NCI-H1105 treated with DMSO at 0.1 percent for 48 hours (cell line): ENCODE measurements around the gene CRYGN.

Source experiments
- DNase-seq: peaks from one replicate; lab custom pipeline; 2025; lab: John Stamatoyannopoulos, UW

The CRYGN gene

DNA sequence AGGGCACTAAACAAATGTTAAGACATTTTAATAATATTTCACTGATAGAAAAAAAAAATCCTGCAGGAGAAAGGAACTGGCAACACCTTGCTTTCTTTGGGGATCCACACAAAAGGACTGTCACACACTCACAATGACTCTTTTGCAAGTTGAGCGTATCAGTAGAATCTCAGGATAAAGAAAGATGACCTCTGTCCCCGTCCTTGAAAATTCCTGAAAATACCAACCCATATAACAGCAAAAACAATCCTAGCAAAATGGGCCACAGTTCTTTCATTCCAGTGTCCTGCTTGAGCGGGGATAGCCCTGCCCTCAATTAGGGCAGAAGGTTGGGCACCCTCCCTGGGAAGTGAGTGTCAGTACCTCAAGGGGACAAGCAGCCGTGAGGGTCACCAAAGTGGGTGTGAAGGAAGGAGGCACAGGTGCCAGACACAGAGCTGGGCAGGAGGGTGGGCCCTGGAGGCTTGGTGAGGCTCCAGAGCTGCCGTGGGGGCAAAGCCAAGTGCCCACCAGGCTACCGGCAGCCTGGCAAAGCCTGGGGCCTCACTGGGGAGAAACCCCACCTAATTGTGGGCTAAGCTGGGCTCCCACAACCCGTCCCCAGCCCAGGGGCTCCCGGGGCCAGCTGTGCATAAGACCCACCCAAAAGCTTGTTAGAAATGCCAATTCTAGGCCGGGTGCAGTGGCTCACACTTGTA is 32.9 kb downstream of the CRYGN start:
- no peak for DNase-seq

DNA sequence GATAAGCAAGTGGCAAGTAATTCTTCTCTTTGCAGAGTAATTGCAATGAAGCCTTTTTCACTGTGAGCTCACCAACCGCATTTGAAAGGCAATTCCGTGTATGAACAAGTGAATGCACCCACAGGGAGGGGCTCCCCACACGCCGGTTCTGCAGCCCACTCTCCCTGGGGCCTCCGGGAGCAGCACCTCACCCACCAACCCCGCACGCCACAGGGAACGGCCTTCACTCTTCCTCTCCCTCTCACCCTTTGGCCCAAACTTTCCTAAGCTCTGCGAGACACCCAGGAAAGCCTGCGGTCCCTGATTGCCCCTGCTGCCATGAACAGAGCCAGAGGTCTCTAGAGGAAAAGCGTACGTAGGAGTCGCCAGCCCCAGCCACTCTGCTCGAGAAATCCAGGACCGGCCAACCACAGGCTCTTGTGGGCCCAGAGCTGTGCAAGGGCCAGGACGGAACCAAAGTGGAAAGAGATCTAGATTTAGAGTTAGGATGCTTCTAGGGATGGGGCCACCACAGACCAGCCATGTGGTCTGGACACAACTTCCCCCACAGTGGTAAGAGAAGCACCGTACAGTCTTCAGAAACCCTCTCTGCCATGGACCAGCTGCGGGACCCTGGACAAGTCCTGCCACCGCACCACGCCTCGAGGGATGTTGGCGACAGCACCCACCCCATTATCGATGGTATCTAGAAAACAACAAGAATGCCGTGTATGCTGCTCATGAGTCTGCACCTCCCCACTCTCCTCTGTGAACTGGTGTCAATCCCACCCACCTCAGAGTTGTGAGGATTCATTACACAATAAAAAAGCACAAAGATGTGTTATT is 33.7 kb downstream of the CRYGN start:
- no peak for DNase-seq

DNA sequence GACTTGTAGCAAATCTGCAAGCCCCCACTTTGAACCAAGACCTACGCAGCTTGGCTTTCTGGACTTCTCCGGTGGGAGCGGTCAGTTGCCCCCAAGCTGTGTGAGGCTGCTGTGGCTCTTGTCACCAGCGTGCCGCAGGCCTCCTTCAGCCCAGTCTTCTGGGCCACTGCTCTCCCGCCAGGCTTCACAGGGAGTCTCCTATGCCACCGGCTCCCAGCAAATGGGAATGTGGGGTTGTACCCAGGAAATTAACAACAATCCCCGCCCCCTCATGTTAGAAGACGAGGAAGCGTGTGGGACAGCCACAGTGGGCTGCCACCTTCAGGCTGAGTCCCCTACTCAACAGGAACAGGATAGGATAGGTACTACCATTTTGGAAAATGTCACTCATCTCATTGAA is 34.4 kb downstream of the CRYGN start:
- no peak for DNase-seq

DNA sequence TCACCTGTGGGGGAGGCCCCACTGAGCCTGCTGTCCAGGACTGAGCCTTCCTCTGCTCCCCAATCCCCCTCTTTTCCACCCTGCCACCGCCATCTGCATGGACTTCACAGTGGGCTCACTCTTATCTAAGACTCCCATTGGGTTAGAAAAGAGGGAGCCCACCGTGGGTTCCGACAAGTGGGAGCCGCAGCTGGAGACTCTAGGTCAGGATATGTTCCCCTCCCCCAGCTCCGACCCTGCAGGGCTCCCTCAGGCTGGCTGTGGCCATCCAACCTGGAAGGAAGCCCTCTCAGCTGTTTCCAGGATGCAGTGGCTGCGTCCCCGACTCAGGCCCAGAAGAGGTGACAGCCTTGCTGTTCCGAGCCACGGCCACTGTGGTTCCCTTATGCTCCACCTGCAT is 34.9 kb downstream of the CRYGN start:
- DNase-seq: no peak

DNA sequence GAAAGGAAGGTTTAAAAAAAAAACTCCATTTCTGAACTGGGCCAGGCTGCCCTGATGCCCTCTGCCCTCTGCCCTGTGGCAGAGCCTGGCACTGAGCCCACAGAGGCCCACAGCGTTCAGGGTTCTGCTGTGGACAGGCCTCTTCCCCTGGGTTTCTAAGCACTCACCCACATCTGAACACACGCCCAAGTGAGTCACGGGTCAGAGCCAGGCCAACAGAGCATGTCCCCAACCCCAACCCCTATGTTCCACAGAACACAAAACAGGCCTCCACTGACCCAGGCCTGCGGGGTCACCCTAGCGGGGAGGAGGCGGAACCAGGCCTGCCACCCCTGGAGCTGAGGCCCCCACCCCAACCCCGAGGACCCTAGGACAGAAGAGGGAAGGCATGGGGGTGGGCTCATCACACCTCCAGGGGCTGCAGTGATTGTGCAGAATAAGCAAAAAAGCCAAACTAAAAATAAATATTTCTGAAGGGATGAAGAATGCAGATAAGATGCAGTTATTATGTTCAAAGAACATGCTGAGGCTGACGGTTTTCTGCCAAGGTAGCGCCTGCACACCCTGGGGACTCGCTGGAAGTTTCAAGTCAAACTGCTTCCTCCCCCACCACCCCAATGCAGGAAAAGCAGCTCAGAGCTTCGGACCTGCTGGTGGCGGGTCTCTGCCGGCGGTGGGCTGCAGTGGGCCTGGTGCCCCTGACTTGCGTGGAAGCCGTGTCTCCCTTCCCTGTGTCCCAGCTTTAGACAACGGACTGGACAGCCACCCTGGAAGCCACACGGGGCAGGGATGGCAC is 35.5 kb downstream of the CRYGN start:
- no peak for DNase-seq

DNA sequence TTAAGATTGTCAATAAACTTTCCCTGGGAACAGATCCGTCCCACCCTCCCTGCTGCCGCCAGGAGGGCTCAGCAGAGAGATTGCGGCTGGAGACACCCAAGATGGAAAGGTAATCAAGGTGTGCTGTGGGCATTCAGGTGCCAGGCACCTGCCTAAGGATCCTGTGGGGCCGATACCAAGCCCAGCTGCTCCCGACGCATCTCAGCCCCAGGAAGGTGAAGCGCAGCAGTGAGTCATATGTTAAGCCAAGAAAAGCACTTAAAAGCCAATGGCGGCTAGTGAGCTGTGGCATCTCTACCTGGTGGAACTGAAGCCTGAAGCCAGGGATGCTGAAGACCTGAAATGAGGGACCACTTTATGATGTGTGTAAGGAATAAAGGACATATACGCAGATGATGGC is 36.2 kb downstream of the CRYGN start:
- DNase-seq: no peak

DNA sequence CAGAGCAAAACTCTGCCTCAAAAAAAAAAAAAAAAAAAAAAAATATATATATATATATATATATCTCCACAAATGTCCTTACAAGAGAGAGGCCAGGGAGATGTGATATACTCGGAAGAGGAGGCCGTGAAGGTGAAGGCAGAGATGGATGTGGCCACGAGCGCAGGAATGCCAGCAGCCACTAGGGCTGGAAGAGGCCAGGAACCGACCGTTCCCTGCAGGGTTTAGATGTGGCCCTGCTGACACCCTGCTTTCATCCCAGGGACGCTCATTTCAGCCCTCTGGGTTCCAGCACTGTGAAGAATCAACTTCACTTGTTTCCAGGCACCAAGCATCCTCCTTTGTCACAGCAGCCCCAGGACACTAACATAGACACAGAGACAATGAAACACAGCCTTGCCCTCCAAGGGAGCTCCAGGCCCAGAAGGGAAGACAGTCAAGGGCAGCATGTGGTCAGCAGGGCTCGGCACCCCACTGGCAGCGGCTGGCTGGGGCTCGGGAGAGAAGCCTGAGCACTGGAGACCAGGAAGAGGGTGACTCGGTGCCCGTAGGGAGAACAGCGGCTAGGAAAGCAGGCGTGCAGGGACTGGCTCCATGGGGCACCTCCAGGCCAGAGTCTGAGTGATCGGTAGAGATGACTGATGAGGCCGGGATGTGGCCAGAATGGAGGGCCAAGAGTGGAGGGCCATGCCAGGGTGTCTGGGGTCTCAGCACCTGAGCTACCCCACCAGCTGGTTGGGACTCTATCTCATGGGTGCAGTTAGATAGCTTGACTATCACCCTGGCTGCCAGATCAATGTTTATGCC is 37.7 kb downstream of the CRYGN start:
- DNase-seq: no peak

DNA sequence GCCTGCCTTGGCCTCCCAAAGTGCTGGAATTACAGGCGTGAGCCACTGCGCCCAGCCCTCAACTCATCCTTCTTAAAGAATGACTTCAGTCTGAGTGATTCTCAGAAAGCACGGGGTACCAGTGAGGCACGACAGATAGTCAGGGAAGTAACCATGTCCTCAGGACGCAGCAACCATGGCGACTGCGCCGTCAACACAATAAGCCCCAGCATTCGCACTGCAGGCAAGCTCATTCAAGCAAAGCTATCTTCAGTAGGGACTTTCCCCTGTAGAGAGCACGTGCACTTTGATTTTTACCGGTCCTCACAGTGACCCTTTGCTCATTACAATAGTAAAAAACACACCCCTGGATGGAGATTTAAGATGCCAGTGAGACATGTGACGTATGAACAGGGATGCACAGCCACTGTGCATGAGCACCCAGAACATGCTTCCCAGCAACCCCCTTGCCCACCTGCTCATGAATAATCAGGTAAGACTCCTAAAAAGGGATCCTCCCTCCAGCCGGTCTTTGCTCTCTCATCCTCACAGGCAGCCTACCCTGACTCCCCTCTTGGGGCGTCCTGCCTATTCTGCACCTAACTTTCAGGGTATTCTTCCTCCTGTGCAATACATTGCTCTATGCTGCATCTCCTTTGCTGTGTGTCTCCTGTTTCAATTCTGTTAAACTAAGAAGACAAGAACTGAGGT is 39.2 kb downstream of the CRYGN start:
- DNase-seq: no peak

DNA sequence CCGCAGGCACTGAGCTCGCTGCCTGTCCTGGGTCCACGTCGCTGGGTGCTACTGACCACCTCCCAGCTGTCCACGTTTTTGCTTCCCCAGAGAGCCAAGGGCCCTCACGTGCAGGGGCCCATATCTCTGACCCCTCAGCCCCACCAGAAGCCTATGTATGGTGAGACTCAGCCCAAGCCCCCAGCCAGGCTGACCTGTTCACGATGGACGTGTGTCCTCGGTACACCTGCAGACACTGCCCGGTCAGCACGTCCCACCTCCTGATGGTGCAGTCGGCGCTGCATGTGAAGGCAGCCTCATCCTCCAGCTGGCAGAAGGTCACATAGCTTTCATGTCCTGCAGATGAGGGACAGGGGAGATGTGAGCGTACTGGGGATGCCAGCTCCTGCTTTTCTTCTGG is 40.0 kb downstream of the CRYGN start:
- DNase-seq: no peak

DNA sequence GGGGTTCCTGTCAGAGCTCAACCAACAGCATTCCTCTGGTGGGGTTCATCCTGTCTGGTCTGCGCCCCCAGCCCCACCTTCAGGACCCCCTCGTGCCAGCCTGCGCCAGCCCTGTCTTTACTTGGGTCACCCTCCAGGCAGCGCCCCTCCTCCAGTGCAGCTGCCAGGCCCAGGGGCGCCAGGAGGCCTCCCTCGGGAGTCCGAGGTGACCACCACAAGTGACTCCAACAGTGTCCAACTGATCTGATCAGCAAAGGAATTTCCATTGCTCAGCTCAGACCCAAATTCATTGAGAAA is 40.7 kb downstream of the CRYGN start:
- no peak for DNase-seq

DNA sequence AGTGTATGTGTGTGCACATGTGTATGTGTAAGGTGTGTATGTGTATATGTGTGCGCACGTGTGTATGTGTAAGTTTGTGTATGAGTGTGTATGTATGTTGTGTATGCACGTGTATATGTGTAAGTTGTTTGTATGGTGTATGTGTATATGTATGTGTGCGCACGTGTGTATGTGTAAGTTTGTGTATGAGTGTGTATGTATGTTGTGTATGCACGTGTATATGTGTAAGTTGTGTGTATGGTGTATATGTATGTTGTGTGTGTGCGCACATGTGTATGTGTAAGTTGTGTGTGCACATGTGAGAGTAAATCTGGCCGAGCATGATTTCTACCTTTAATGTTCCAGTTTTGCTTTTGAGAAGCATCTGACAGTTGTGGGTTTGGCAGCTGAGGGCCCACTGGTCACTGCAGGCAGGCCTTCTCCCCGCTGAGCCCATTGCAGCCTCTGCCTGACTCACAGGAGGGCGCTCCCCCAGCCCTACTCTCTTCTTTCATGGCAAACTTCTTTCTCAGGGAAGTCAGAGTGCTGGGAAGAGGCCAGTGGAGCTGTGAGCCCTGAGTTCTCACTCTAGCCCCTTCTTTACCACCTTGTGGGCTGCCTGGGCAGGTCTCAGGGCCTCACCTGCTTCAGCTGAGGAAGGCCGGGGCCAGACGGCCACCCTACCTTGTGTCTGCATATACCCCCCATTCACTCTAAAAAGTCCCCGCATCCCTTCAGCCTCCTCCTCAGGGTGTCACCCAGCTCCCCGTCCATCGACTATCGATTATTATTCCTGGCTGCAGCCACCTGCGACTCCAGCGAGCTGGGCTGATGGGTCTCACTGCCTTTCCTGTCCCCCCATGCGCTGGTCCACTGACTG is 41.3 kb downstream of the CRYGN start:
- no peak for DNase-seq

DNA sequence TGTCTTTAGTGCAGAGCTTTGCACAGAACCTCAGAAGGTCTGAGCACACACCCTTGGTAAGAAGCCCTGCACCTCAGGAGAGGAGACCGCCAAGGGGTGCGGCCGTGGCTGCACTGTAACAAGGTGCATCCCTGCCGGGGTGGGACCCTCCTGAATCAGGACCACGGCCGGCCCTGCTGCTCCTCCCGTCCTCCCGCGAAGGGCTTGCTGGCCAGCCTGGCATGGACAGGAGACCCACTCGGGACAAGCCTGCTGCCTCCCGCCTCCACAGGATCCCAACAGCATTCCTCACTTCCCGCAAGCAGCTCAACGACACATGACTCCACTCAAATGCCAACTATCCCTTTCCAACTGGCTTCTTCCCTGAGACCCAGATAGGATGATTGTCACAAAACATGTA is 42.9 kb downstream of the CRYGN start:
- no peak for DNase-seq

DNA sequence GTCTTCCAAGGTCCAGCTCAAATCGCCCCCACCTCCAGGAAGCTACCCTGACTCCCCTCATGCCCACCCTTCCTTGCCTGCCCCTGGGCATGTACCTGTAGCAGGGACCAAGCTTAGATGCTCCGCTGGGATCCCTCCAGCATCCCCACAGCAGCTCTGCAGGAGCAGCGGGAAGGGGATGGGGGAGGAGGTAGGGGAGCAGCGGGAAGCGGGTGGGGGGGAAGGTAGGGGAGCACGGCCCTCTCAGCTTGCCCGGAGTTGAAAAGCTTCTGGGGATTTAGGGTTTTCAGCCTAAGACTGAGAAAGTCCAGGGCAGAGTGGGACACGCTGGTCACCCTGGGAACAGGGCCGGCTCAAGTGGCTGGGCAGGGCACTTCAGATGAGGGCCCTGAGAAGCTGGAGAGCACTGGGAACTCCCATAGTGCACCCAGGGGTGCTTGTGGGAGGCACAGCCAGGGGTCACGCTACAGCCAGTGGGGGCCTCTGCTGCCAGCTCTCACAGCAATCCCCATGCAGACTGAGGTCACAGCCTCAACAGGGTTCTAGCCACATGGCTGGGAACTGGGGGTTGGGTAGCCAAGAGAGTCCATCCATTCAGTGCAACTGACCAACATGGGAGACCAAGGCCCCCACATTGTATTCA is 43.5 kb downstream of the CRYGN start:
- DNase-seq: no peak

DNA sequence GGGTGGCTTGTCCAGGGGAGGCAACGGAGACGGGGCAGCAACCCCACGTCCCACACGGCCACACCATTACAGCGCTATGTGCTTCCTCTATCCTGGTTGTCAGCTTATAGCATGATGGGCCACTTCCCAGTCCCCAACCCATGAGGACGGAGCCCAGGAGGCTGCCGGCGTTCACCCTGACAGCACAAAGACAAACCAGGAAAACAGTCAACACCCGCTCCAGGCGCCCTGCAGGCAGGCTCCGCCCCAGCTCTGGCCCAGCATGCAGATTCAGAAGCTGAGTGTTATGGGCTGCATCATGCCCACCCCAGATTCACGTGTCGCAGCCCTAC is 44.9 kb downstream of the CRYGN start:
- DNase-seq: no peak

DNA sequence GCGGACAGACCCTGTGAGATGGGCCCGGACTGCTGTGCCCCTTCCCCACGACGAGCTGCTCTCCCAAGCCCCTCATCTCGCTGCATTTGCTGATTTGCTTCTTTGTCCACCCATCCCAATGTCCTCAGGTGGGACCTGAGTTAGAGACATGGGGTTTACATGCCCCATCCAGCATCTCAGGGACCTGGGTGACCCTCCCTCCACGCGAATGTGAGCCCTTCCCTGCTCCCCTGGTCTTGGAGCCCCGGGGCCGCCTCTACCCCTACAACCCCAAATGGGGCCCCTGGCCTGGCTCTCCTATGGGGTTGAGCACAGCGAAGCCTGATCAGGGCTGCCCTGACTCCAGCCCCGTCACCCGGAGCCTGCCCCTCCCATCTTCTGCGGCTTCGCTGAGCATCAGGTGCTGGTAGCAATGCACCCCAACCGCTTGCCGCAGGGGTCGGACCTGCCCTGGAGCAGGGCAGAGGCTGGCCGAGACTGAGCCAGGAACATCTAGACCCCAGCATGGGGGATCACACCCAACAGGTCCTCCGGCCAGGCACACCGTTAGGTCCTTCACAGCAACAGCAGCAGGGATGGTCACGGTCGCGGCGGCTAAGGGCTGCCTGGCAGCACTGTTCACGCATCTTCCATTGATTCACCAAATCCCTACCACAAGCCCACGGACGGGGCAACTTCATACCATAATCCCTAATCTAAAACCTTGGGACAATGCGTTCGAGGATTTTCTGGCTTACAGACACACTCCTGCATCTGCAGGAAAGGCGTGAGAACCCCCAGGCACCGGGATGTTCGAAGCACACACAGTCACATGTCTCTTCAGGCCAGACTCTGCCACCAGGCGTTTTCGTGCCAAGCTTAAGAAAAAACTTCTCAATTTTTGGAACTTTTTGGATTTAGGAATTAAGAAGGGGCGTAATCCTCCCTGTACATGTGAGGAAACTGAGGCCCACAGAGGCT is 45.6 kb downstream of the CRYGN start:
- no peak for DNase-seq

DNA sequence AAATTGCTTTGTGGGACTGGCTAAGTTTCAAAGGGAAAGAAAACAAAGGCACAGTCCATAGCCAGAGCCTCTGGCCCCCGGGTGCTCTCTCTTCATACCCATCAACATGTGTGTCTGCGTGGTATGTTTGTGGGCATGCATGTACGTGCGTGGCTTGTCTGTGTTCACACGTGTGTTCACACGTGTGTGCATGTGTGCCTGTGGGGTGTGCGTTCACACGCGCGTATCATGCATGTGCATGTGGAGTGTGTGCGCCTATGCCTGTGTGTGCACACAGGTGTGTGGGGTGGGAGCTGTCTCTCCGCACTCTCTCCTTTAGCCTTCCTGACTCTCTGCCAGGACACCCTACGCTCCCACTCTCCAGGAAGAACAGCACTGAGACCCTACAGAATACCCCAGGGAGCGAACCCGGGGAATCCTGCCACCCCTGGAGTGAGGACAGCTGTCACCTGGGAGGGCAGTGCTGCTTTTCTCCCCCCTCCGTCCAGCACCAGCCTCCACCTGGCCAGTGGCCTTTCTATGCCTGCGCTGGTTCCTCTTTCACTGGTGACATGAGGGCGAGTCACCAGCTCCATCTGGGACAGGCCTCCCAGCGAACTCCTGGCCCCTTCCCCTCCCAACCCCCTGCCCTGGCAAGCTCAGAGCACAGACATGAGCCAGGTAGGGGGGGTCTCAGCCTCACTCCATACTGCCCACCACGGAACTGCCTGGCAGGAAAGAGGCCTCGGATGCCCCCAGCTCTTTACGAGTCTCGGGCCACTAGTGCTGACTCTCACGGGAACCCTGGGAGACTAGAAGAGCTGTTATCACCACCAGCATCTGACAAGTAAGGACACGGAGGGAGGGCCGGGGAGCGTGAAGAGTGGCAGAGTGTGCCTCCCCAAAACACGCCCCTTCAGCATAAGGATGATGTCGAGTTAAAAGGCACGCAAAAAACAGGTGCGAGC is 46.6 kb downstream of the CRYGN start:
- no peak for DNase-seq

DNA sequence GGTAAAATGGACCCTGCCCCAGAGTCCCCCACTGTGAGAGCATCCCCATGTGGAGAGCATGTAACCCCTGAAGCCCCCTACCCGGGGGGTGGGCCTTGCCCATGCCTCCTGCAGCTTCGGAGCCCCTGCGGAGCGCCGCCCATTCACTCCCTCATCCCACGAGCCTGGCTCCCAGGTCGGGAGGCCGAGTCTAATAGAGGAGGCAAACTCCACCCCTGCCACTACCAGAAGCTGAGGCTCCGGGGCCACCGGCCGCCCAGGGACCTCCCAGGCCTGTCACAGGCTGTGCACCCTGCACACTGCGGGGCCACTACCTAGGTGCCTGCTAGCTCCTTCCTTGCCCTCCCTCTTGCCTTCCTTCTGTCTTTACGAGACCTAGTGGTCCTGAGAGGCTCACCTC is 47.5 kb downstream of the CRYGN start:
- DNase-seq: no peak

DNA sequence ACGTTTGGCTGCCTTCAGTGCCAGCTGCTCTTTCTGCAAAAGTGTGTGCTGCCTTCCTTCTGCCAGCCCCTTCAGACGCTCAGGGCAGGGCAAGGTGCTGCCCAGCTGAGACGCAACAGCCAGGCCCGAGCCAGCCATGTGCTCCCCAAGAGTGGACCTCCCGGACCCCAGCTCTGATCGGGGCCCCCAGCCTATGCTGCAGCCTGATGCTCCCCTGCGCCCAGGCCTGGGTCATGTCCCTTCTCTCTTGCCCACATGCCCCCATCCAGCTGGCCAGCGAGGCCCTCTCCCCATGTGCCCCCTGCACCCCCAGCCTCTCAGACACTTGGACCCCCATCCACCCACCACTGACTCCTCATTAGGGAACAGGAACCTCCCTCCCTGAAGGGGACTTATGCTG is 47.9 kb downstream of the CRYGN start:
- no peak for DNase-seq
